ENCODE measurements around the gene SIPA1L3.

SIPA1L3 gene

DNA sequence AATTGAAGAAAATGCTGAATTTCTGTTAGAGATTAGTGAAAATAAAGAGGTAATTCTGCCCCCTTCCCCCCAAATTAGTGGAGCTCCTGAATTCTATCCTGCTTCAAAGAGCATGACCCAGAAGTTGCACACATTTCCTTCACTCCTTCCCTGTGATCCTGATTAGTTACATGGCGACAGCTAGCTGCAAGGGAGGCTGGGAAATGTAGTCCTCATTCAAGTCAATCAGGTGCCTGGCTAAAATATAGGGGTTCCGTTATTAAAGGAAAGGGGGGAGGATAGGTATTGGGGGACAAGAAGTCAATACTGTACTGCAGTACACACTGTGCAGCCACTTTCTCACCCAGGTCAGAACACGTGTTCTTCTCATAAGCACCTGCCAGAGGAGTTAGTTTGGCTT, 65.8 kb downstream of the SIPA1L3 start:
- in situ Hi-C loops (cut with HindIII; ENCODE audit: low sequenced_read_pairs): no loop called here

GRCh38 chr19:37973666-37974065, 66.7 kb downstream of the SIPA1L3 start:
- in situ Hi-C loops (cut with HindIII; ENCODE audit: low sequenced_read_pairs): no loop called here

- in situ Hi-C loops (cut with HindIII; ENCODE audit: low sequenced_read_pairs): loop anchor here (25.0 kb wide), 1 partner anchor 162 kb away; no protein-coding TSS in a partner anchor
Observed at GRCh38 chr19:37975071-37975470, 68.1 kb downstream of the SIPA1L3 start.

- in situ Hi-C loops (cut with HindIII; ENCODE audit: low sequenced_read_pairs): loop anchor here (25.0 kb wide), 1 partner anchor 161 kb away; no protein-coding TSS in a partner anchor
Observed at GRCh38 chr19:37975596-37976515, 68.8 kb downstream of the SIPA1L3 start.

- in situ Hi-C loops (cut with HindIII; ENCODE audit: low sequenced_read_pairs): loop anchor here (25.0 kb wide), 1 partner anchor 160 kb away; no protein-coding TSS in a partner anchor
Observed at GRCh38 chr19:37977391-37977790, 70.4 kb downstream of the SIPA1L3 start.

DNA sequence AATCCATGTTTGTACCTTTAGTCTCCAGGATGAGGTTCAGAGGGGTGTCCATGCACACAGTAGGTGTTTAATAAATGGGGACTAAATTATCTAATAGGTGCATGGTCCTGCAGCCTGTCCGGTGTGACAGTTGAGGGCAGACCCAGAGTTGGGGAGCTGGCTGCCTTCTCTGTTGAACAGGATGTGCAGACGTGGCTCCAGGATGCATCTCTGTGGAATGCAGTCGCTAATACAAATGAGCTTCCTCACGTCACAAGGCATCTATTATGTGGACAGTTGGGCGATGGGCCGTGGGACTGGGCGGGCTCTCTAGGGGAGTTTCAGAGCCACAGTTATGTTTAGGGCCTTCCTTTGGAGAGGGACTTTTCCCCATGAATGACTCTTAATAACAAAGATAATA, 71.0 kb downstream of the SIPA1L3 start:
- in situ Hi-C loops (cut with HindIII; ENCODE audit: low sequenced_read_pairs): loop anchor here (25.0 kb wide), 1 partner anchor 159 kb away; no protein-coding TSS in a partner anchor

GRCh38 chr19:37979547-37980082, 72.6 kb downstream of the SIPA1L3 start:
- in situ Hi-C loops (cut with HindIII; ENCODE audit: low sequenced_read_pairs): loop anchor here (25.0 kb wide), 1 partner anchor 158 kb away; no protein-coding TSS in a partner anchor

GRCh38 chr19:37980419-37981170, 73.6 kb downstream of the SIPA1L3 start:
- in situ Hi-C loops (cut with HindIII; ENCODE audit: low sequenced_read_pairs): loop anchor here (25.0 kb wide), 1 partner anchor 157 kb away; no protein-coding TSS in a partner anchor

GRCh38 chr19:37981785-37982475, 74.9 kb downstream of the SIPA1L3 start:
- in situ Hi-C loops (cut with HindIII; ENCODE audit: low sequenced_read_pairs): loop anchor here (25.0 kb wide), 1 partner anchor 155 kb away; no protein-coding TSS in a partner anchor

GRCh38 chr19:37982655-37983054, 75.6 kb downstream of the SIPA1L3 start:
- in situ Hi-C loops (cut with HindIII; ENCODE audit: low sequenced_read_pairs): loop anchor here (25.0 kb wide), 1 partner anchor 155 kb away; no protein-coding TSS in a partner anchor

- in situ Hi-C loops (cut with HindIII; ENCODE audit: low sequenced_read_pairs): loop anchor here (25.0 kb wide), 1 partner anchor 154 kb away; no protein-coding TSS in a partner anchor
Observed at GRCh38 chr19:37983153-37983552, 76.1 kb downstream of the SIPA1L3 start.

- in situ Hi-C loops (cut with HindIII; ENCODE audit: low sequenced_read_pairs): loop anchor here (25.0 kb wide), 1 partner anchor 153 kb away; no protein-coding TSS in a partner anchor
Observed at GRCh38 chr19:37983916-37984315, 76.9 kb downstream of the SIPA1L3 start.

DNA sequence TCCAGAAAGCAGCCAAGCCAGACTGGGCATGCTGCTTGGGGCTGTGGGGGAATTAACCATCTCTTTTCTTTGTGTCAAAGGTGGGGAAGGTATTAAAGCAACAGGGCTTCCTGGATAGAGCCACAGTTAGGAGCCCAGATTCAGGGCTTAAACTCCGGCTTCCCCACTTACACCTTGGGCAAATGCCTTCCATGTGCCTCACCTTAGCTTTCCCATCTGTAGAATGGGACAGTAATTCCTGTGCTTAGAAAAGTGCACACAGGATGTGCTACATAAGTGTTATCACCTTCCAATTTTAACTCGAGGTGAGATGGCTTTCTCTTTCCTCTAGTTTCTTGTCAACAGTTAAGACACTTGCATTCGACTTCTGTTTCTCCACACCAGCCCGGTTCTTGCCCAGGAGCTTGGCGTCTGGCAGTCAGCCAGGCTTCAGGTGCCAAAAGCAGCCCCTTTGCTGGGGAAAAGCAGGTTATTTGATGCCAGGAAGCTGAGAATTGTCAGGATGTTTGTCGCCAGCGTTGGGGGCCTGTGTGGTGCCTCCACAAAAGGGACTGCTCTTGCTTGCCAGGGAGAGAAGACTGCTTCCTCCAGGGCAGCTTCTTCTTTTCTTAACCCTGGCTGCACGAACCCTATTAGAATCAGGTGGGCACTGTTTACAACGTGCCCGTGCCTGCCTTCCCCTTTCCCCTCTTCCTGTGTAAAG, 79.2 kb downstream of the SIPA1L3 start:
- in situ Hi-C loops (cut with HindIII; ENCODE audit: low sequenced_read_pairs): loop anchor here (25.0 kb wide), 1 partner anchor 151 kb away; no protein-coding TSS in a partner anchor

GRCh38 chr19:37987356-37988332, 80.6 kb downstream of the SIPA1L3 start:
- in situ Hi-C loops (cut with HindIII; ENCODE audit: low sequenced_read_pairs): loop anchor here (25.0 kb wide), 1 partner anchor 150 kb away; no protein-coding TSS in a partner anchor

DNA sequence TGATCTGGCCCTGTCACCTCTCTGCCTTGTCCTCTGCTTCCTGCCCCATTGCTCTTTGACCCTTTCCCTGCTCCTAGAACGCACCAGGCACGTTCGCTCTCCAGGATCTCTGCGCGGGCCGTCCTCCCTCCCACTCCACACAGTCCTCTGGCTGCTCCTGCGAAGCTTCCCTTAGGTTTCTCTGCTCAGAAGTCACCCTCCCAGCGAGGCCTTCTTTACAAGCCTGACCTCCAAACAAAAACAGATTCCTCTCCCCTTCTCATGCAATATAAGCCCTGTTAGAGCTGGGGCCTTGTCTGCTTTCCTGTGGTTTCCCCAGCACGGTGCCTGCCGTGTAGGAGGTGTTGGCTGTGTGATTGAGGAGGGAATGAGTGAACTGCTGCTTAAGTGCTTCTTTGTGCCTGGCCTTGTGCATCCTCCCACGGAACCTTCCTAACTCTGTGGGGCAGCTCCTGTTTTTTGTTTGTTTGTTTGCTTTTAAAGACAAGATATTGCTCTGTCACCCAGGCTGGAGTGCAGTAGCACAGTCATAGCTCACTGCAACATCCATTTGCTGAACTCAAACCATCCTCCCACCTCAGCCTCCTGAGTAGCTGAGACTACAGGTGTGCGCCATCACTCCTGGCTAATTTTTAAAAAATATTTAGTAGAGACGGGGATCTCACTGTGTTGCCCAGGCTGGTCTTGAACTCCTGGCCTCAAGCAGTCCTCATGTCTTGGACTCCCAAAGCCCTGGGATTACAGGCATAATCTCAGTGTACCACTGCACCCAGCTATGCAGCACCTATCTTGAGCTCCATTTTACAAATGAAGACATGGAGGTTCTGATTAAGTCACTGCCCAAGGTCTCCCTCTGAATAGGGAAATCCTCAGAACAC, 82.0 kb downstream of the SIPA1L3 start:
- in situ Hi-C loops (cut with HindIII; ENCODE audit: low sequenced_read_pairs): loop anchor here (25.0 kb wide), 1 partner anchor 148 kb away; no protein-coding TSS in a partner anchor

GRCh38 chr19:37989855-37990254, 82.8 kb downstream of the SIPA1L3 start:
- in situ Hi-C loops (cut with HindIII; ENCODE audit: low sequenced_read_pairs): loop anchor here (25.0 kb wide), 1 partner anchor 147 kb away; no protein-coding TSS in a partner anchor

- in situ Hi-C loops (cut with HindIII; ENCODE audit: low sequenced_read_pairs): loop anchor here (25.0 kb wide), 1 partner anchor 147 kb away; no protein-coding TSS in a partner anchor
Observed at GRCh38 chr19:37990362-37990761, 83.4 kb downstream of the SIPA1L3 start.

Measured in DLD1 (cell line).